SK-N-SH treated with all-trans-retinoic acid at 6 μM for 48 hours (cell line): ENCODE measurements around the gene BBOF1.

Source experiments
- BACH2 ChIP-seq: fragments of 250-450 bp; sonication (Bioruptor Pico); IDR thresholded peaks from 2 replicates; pipeline ENCODE4 v1.9.0; 2021; ENCODE audit warnings: mild to moderate bottlenecking, borderline replicate concordance
- CSDC2 ChIP-seq: fragments of 250-450 bp; sonication (Bioruptor Pico); IDR thresholded peaks from 2 replicates; pipeline ENCODE4 v1.5.0; 2020; ENCODE audit warnings: mild to moderate bottlenecking, moderate library complexity
- GLIS3 ChIP-seq: fragments of 250-450 bp; sonication (Bioruptor Pico); IDR thresholded peaks from 2 replicates; pipeline ENCODE4 v1.5.0; 2020; ENCODE audit warnings: mild to moderate bottlenecking, moderate library complexity
- ISL1 ChIP-seq: fragments of 250-450 bp; sonication (Bioruptor Pico); IDR thresholded peaks from 2 replicates; pipeline ENCODE4 v2.1.2; 2022; ENCODE audit warnings: mild to moderate bottlenecking, moderate library complexity
- PPARA ChIP-seq: fragments of 250-450 bp; sonication (Bioruptor Pico); IDR thresholded peaks from 2 replicates; pipeline ENCODE4 v1.5.0; 2020; ENCODE audit warnings: mild to moderate bottlenecking, borderline replicate concordance
- SNAI2 ChIP-seq: fragments of 250-450 bp; sonication (Bioruptor Pico); IDR thresholded peaks from 2 replicates; pipeline ENCODE4 v1.5.0; 2020; ENCODE audit warnings: mild to moderate bottlenecking, moderate library complexity
- ZFP3 ChIP-seq: fragments of 250-450 bp; sonication (Bioruptor Pico); IDR thresholded peaks from 2 replicates; pipeline ENCODE4 v1.5.0; 2020; ENCODE audit warnings: mild to moderate bottlenecking, moderate library complexity
- ZFP30 ChIP-seq: fragments of 450-650 bp; formaldehyde crosslinking; IDR thresholded peaks from 2 replicates; pipeline ENCODE4 v1.5.0; 2022; ENCODE audit warnings: mild to moderate bottlenecking, moderate library complexity
- ZNF70 ChIP-seq: fragments of 450-650 bp; formaldehyde crosslinking; IDR thresholded peaks from 2 replicates; pipeline ENCODE4 v1.5.0; 2020; ENCODE audit warnings: mild to moderate bottlenecking, moderate library complexity
- TF ChIP-seq, protein P1 (sequence below): fragments of 250-450 bp; sonication (Bioruptor Pico); IDR thresholded peaks from 2 replicates; pipeline ENCODE4 v1.8.0; 2020; ENCODE audit warnings: mild to moderate bottlenecking, moderate library complexity, borderline replicate concordance

DNA sequence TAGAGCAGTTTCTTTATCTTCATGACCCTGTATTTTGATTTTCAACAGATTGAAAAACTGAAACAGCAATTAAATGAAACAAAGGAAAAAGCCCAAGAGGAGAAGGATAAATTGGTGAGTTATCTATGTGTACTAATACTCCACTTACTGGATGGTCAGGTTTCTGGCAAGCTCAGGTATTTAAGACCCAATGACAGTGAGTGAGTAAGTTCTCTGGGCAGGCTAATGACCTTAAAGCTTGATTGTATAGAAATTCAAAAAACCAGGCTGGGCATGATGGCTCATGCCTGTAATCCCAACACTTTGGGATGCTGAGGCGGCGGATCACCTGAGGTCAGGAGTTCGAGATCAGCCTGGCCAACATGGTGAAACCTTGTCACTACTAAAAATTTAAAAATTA is 10.0 kb downstream of the BBOF1 start:
- TF ChIP-seq PPARA (CRISPR knock-in tag) (no peak), ZFP30 (CRISPR knock-in tag) (no peak), SNAI2 (CRISPR knock-in tag) (no peak), ZNF70 (CRISPR knock-in tag) (no peak), GLIS3 (CRISPR knock-in tag) (no peak), CSDC2 (CRISPR knock-in tag) (no peak), ISL1 (CRISPR knock-in tag) (no peak), BACH2 (no peak), ZFP3 (CRISPR knock-in tag) (no peak)
- TF ChIP-seq, protein P1, sequence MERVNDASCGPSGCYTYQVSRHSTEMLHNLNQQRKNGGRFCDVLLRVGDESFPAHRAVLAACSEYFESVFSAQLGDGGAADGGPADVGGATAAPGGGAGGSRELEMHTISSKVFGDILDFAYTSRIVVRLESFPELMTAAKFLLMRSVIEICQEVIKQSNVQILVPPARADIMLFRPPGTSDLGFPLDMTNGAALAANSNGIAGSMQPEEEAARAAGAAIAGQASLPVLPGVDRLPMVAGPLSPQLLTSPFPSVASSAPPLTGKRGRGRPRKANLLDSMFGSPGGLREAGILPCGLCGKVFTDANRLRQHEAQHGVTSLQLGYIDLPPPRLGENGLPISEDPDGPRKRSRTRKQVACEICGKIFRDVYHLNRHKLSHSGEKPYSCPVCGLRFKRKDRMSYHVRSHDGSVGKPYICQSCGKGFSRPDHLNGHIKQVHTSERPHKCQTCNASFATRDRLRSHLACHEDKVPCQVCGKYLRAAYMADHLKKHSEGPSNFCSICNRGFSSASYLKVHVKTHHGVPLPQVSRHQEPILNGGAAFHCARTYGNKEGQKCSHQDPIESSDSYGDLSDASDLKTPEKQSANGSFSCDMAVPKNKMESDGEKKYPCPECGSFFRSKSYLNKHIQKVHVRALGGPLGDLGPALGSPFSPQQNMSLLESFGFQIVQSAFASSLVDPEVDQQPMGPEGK: no peak
